OCI-M2 (cell line): ENCODE data around the gene CA11.
"Not testable (repeated sequence)": the region's sequence is repeated elsewhere in the genome, so short reads cannot be mapped to it uniquely, and the experiment has no call there.

Experiments used
- DNase-seq: peaks from one replicate; lab custom pipeline; 2025; ENCODE audit not compliant: unreplicated experiment; lab: John Stamatoyannopoulos, UW

CA11 gene

DNA sequence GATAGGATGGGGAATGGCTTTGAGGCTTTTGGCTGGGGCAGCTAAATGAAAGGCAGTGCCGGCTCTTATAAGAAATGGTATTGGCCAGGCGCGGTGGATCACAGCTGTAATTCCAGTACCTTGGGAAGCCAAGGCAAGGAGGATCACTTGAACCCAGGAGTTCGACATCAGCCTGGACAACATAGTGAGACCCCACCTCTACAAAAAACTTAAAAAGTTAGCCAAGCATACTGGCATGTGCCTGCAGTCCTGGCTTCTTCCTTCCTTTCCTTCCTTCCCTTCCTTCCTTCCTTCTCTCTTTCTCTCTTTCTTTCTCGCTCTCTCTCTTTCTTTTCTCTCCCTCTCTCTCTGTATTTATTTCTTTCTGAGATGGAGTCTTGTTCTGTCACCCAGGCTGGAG is 3.1 kb downstream of the CA11 start:
- DNase-seq = no peak

DNA sequence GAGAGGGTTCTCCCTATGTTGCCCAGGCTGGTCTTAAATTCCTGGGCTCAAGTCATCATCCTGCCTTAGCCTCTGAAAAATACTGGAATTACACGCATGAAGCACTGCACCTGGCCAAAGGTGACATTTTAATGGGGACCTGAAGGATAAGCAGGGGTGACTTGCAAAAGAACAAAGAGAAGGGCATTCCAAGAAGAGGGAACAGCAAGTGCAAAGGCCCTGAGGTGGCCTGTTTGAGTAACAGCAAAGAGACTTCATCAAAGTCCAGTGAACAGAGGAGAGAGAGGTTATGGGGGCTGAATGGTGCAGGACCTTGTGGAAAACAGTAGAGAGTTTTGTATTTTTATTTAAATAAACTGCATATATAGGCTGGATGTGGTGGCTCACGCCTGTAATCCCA is 4.1 kb downstream of the CA11 start:
- DNase-seq = no peak

DNA sequence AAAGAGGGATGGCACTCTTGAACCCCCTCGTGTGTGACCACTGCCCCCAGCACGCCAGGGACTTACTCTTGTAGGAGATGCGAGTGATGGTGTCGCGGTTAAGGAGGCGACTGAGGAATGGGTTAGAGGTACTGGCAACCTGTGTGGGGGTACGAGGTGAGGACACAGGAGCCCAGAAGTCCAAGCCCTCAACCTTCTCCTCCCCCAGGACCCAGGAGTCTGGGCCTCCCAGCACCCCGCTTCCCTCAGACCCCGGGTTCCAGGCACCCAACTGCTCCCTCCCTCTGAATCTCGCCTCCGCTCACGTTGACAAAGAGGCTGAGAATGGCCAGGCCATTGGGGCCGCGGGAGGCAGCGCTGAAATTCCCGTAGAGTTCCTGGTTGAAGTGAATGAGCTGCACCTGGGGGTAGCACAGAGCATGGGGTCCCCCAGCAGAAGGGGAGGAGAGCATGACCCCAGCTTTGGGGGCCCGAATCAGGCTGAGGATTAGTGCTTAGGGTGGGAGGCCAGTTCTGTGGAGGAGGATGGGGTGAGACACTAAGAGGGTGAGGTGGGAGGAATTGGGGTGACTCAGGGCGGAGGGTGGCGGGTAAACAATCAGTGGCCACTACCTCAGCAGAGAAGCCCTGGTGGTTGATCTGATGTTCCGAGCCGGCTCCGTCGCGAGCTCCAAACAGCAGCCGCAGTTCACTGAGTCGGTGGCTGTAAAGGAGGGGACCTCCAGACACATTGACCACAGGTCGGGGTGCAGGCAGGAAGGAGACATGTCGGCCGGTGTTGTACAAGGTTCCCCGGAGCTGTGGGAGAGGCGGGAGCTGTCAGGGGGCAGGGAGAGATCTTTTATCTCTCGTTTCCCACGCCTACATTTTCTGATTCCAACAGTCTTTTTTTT is 6.3 kb downstream of the CA11 start:
- no peak for DNase-seq

DNA sequence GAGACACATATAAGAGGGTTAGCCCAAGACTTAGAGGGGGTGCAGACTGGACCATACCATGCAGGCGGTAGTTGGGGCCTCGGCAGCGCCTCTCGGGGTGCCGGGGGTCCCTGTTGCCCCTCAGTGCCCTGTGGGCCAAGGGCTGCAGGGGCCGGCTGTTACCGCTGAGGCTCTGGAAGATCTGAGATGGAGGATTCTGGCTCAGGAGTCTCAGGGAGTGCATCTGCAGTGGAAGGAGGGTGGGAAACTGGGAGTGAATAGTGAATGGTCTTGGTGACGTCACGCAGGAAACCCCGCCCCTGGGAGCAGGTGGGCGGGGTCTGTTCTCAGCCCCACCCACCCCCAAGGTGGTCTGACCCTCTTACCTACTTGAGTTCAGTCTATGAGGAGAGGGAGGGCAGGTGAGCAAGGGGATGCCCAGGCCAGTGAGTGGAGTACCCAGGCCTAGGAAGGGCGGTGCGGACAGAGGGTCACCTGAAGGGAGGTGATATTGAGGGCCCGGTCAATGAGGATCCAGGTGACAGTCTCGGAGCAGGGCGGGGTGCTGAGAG is 7.1 kb downstream of the CA11 start:
- no peak for DNase-seq

DNA sequence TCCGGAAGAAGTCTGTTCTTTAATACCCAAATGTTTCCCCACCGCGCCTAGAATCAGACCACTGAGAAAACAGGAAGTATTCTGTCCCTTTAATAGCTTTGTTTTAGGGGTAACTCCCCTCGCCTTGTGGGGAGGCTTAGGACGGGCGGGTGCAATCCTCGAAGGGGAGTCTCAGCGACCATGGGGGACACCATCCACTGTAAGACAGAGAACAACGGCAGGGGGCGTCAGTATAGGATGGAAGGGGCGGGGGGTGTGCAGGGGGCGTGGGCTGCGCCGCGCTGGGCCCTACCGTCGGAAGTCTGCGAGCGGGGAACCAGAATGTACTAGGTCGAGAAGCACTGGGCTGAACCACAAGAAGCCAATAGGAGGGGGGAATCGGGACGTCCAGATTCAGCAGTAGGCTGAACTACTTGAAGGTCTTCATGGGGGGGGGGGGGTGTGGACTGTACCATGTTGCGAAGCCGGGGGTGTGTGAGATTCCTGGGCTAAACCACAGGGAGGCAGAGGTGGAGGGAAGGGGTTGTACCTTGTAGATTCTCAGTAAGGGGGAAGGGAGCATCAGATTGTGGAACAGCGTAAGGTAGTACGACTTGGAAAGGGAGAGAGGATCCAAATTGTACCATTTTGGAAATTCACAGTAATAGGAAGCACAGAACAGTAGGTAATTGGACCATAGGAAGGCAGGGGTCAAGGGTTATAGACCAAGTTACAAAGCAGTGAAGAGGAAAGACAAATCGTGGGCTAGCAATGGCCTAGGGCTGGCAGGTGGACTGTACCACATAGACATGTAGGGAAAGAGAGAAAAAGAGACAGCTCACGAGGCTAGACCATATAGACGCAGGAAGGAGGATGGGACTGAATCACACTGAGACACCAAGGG is 7.8 kb downstream of the CA11 start:
- peak; percentile 68 for DNase-seq

DNA sequence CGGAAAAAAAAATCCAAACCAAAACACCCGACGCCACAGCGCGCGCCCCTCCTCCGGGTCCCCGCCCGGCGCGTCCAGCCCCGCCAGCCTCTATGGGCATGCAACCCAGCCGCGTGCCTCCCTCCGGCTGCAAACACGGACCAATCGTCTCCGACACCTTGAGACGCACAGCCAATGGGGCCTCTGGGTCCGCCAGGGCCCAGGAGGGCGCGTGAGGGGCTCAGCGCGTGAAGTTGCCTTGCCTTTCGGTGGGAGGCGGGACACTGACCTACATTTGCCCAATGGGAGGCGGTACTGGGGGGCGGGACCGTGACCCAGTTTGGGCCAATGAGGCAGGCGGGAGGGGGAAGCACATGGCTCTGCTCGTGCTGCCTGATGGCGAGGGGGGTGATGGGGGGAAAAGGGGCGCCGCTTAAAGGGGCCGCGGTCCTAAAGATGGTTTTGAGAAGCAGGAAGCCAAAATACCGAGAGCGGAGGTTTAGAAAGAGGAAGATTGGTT is 8.5 kb downstream of the CA11 start:
- peak; percentile 93 for DNase-seq

DNA sequence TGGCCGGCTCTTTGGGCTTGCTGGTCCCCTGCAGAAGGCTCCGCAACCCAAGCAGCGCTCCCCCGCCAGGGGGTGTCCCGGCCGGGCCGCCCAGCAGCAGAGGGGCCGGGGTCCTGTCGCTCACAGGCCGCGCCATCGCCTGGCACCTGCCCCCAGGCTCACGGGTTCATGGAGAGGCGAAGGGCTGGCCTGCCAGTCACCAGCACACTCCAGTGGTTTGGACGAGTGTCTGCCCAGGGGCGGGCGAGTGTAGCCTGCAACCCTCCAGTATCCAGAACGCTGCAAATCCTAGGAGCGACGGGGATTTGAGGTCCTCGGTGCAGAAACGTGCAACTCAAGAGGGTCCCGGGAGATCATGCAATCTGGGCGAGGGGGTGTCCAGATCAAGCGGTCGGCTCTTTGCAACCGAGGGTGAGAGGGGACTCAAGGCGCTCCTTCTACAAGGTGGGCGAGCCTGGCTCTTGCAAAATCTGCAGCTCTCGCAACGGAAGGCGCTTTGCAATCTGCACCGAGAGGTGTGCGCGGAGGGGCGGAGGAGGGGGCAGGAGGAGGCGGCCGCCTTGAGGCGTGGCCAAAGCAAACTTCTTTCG is 9.0 kb downstream of the CA11 start, which contains the start of gene DBP:
Gene DBP, minus strand, starts transcription at position 521 of the 590 bp plus-strand sequence. Its CDS starts 385 bp downstream, at position 136.
- DNase-seq = no peak

DNA sequence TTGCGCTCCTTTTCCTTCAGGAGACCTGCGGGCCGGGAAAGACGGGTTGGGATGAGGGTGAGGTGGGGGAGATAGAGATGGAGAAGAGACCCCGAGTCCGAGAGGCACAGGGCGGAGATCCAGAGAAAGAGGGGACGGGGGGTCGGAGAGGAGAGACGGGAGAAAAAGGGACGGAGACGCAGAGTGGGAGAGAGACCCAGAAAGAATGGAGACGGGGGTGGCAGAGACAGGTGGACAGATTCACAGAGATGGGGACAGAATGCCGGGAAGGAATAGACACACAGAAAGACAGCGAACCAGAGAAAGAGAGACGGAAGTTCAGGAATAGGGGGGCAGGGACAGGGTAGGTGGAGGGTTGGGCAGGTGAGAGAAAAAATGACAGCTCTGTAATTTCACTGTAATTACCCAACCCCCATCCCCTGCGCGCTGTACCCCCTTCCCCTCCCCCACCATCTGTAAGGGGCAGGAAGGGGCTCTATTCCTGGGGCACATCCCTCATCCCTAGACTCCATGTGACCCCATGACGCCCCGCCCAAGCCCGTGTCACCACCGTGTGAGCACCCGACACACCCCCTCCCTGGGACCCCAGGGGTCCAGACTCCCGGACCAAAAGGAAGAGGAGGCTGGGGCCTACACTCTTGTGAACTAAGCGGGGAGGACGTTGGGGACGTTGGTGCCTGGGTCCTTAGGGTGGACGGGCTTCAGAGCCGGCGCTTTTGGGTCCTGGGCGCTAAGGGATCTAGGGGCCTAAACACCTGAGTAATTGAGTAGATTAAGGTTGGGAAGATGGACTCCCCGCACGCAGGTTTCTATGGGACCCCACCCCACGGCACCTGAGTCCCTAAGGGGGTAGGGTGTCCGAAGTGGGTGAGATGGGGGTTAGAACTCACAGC is 9.8 kb downstream of the CA11 start:
- DNase-seq = no peak

DNA sequence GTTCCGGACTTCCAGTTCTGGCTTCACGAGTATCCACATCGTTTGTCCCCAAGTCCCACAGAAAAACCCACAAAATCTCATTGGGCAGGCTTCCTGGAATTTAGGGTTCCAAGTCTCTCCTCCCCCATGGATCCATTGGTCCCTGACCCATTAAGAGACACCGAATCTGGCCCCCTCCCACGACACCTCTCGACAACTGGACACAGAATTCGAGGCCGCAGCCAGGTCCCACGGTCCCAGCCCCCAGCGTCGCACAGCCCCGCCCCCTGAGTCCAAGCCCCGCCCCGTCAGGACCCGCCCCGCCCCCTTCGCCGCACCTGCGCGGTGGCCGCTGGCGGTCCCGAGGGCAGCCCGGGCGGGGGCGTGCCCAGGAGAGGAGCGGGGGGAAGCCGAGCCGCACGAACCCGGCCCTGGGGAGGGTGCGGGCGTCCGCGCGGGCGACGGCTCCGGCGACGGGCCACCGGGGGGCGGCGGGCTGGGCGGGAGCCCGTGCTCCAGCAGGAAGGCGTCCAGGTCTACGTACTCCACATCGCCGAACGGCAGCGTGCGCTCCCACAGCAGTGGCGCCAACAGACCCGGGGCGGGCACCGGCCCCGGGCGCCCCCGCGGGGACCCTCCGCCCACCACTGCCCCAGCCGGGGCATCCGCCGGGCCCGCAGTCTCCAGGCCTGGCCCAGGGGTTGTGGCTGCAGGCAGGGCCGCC is 10.6 kb downstream of the CA11 start:
- DNase-seq = peak; percentile 59

DNA sequence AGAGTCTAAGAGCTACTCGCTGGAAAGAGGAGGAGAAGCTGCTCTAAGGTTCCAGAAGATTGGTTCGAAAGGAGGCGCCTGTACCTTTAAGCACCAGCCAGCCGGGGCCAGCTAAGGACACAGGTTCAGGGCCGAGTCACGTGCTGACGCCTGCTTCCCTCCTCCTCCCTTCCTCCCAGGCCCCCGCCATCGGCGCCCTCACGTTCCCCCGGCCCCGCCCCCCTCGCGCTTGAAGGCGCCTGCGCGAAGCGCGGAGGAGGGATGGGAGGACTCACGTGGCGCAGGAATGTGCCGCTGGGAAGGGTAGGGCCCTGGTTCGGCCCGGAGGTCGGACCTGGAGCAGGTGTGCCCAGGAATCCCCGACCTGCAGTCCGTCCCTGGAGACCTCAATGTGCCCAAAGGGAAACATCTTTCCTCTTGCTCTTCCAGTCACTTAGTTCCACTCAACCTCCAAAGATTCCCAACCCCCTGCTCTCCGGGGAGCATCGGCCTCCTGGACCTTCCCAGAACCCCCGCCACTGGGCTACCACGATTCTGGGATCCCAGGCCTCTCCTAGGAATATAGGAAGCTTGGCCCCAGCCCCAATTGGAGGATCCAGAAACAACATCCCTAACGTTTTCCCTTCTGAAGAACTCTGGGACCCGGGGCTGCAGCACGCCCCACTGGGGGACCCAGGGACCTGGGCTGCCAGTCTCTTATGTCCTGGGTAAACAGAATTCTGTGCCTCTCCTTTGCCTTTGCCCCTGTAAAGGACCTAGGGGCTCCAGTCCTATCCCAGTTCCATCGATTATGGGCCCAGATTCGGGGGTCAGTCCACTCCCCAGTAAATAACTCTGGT is 11.3 kb downstream of the CA11 start:
- peak; percentile 86 for DNase-seq

DNA sequence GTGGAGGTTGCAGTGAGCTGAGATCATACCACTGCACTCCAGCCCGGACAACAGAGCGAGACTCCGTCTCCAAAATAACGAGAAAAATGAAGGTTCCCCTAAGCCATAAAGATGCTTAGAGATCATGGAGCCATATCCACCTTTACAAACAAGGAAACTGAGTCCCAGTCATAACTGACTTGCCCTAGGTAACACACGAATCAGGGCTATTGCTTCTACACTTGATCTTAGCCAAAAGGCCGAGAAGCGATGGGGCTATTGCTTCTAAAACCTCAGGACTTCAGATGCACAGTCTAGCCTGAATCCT is 12.0 kb downstream of the CA11 start:
- no peak for DNase-seq

DNA sequence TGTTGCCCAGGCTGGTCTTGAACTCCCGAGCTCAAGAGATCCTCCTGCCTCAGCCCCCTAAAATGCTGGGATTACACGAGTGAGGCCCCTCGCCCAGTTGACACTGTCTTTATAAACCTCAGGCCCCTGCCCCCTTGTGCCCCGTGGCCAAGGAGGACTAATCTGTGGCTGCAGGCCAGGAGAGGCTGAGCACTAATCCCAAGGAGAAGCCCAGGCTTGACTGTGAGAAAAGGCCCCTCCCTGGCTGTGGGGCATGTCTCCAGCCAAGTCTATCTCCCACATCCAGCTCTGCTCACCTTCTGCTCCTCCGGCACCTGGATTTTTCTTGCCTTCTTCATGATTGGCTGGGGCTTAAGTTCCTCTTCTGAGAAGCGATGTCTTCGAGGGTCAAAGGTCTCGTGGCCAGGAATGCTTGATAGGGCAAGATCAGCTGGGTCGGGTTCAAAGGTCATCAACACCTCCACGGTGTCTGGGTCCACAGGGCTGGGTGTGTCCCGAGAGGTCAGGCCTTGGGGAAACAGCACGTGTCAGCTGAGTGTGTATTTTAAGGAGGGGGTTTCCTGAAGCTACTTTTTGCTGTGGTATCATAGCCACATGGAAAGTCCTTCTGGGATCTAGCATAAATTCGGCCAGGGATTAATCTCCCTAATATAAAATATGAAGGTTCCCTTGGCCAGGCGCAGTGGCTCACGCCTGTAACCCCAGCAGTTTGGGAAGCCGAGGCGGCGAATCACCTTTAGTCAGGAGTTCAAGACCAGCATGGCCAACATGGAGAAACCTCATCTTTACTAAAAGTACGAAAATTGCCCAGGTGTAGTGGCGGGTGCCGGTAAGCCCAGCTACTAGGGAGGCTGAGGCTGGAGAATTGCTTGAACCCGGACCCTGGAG is 12.6 kb downstream of the CA11 start:
- DNase-seq = no peak

DNA sequence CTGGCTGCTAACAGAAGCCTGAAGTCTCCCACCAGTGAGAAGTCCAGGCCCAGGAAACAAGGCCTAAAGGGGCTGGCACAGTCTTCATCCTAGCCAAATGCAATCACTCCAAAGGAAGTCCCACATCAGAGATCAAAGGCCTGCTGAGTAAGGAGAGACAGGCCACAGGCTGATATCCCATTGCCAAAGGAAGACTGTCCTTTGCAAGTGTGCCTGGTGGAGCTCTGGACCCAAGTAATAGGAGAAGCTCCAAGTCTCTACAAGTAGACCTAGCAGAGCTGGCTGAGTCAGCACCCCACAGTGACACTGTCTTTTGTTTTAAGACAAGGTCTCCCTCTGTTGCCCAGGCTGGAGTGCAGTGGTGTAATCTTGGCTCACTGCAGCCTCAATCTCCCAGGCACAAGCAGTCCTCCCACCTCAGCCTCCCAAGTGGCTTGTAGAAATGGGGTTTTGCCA is 13.3 kb downstream of the CA11 start:
- DNase-seq = no peak

DNA sequence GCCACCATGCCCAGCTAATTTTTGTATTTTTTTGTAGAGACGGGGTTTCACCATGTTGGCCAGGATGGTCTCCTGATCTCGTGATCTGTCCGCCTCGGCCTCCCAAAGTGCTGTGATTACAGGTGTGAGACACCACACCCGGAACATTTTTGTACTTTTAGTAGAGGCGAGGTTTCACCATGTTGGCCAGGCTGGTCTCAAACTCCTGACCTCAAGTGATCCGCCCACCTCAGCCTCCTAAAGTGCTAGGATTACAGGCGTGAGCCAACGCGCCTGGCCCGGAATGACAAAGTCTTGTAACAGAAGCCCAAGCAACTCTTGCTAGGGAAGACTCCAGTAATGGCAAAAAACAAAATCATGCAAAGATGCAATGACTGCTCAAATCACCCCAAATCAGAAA is 13.7 kb downstream of the CA11 start:
- not testable (repeated sequence) for DNase-seq

DNA sequence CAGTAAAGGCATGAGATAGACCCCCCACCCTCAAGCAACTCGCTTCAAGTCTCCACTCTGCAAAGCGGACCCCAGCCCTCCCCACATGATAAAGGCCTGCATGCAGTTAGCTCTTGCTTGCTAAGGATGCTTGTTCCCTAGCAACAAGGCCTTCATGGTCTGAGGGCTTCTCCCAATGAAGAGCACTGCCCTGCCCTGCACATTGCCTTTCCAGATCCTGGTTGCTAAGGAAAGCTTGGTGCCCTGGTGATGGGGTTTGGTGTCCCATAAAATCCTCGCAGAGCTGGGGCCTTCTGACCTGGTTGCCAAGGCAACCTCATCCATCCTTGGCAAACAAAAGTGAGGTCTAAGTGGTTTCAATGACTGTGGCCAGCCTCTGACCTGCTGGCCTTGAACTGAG is 14.8 kb downstream of the CA11 start:
- no peak for DNase-seq

DNA sequence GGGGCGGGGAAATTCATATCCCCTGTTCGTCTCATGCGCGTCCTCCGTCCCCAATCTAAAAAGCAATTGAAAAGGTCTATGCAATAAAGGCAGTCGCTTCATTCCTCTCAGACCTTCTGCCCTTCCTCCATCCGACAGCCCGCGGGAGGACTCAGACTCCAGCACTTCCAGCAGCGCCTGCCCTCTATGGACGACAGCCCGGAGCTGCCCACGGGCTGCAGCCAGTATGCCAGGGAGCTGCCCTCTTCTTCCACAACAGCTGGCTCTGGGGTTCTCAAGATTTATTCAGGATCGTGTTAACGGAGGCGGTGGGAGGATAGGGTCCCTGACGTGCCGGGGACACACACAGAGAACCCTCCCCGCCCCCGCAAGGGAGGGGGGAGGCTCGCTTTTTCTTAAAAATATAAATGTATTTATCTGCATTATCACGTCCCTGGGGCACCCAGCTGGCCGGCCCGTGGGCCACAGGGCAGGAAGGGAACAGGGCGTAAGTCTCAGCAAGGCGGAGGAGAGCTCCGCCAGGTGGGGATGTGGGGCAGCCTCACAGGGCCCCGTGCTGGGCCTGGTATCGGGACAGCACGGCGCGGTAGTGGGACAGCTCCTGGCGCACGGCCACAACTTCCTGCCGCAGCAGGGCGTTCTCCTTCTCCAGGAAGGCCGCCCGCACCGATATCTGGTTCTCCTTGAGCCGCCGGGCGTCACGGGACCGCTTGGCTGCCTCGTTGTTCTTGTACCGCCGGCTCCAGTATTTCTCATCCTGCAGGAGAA is 15.5 kb downstream of the CA11 start:
- no peak for DNase-seq
